ENCODE results near the gene ASCL4. TPM values are rescaled to one million over a fixed set of nuclear protein-coding genes. Genes with fewer than 3 reads are reported as not detected.

The ASCL4 gene
- total RNA-seq, 1 donor from 2014 or later = not detected

- no peak for TF ChIP-seq CTCF (IDR thresholded peaks at IDR 0.05; ENCODE audit: unreplicated experiment)
- peaks cover 7% of the 10 kb centered on the region for H3K4me1 Mint-ChIP-seq (ENCODE audit: unreplicated experiment)
- no peak overlapping the region for H3K27ac Mint-ChIP-seq (ENCODE audit: unreplicated experiment)
Measured at GRCh38 chr12:107764626-107765025, 9.9 kb upstream of the ASCL4 start.

GRCh38 chr12:107765316-107765715, 9.2 kb upstream of the ASCL4 start:
- no peak overlapping the region for H3K27ac Mint-ChIP-seq (ENCODE audit: unreplicated experiment)
- peaks cover under 1% of the 10 kb centered on the region for H3K4me1 Mint-ChIP-seq (ENCODE audit: unreplicated experiment)
- DNase-seq (ENCODE audit: low spot score) = no peak
- no peak overlapping the region for H3K4me3 Mint-ChIP-seq (ENCODE audit: unreplicated experiment)
- TF ChIP-seq CTCF (IDR thresholded peaks at IDR 0.05; ENCODE audit: unreplicated experiment) = no peak
- no peaks in the 10 kb centered on the region for H3K27me3 Mint-ChIP-seq (ENCODE audit: unreplicated experiment)
- no peaks in the 10 kb centered on the region for H3K36me3 Mint-ChIP-seq (ENCODE audit: low read depth, unreplicated experiment)
- H3K9me3 Mint-ChIP-seq (ENCODE audit: unreplicated experiment) = no peaks in the 10 kb centered on the region

More at GRCh38 chr12:107764626-107765025, 9.9 kb upstream of the ASCL4 start:
- Mint-ChIP-seq H3K27me3 (ENCODE audit: unreplicated experiment) (no peaks in the 10 kb centered on the region), H3K36me3 (ENCODE audit: low read depth, unreplicated experiment) (no peaks in the 10 kb centered on the region), H3K4me3 (ENCODE audit: unreplicated experiment) (no peak overlapping the region), H3K9me3 (ENCODE audit: unreplicated experiment) (no peaks in the 10 kb centered on the region)
- DNase-seq (ENCODE audit: low spot score) = no peak

- no peak for TF ChIP-seq CTCF (IDR thresholded peaks at IDR 0.05; ENCODE audit: unreplicated experiment)
- H3K27me3 Mint-ChIP-seq (ENCODE audit: unreplicated experiment) = no peaks in the 10 kb centered on the region
- no peaks in the 10 kb centered on the region for H3K4me1 Mint-ChIP-seq (ENCODE audit: unreplicated experiment)
- no peak overlapping the region for H3K4me3 Mint-ChIP-seq (ENCODE audit: unreplicated experiment)
- no peak for DNase-seq (ENCODE audit: low spot score)
- no peaks in the 10 kb centered on the region for H3K9me3 Mint-ChIP-seq (ENCODE audit: unreplicated experiment)
- no peak overlapping the region for H3K27ac Mint-ChIP-seq (ENCODE audit: unreplicated experiment)
- no peaks in the 10 kb centered on the region for H3K36me3 Mint-ChIP-seq (ENCODE audit: low read depth, unreplicated experiment)
Measured at GRCh38 chr12:107767466-107767865, 7.0 kb upstream of the ASCL4 start.

DNA sequence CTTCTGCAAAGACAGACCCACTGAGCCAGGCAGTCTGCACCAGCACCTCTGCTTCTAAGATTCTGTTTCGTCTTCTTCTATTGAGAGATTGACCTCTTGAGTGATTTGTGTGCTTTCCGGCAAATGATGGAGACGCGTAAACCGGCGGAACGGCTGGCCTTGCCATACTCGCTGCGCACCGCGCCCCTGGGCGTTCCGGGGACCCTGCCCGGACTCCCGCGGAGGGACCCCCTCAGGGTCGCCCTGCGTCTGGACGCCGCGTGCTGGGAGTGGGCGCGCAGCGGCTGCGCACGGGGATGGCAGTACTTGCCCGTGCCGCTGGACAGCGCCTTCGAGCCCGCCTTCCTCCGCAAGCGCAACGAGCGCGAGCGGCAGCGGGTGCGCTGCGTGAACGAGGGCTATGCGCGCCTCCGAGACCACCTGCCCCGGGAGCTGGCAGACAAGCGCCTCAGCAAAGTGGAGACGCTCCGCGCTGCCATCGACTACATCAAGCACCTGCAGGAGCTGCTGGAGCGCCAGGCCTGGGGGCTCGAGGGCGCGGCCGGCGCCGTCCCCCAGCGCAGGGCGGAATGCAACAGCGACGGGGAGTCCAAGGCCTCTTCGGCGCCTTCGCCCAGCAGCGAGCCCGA, 703 bp downstream of the ASCL4 start:
- Mint-ChIP-seq H3K9me3 (ENCODE audit: unreplicated experiment) (no peaks in the 10 kb centered on the region), H3K4me1 (ENCODE audit: unreplicated experiment) (peaks cover 11% of the 10 kb centered on the region), H3K27me3 (ENCODE audit: unreplicated experiment) (peaks cover 10% of the 10 kb centered on the region), H3K27ac (ENCODE audit: unreplicated experiment) (no peak overlapping the region), H3K4me3 (ENCODE audit: unreplicated experiment) (no peak overlapping the region), H3K36me3 (ENCODE audit: low read depth, unreplicated experiment) (no peaks in the 10 kb centered on the region)
- no peak for TF ChIP-seq CTCF (IDR thresholded peaks at IDR 0.05; ENCODE audit: unreplicated experiment)
- peak; percentile 64 for DNase-seq (ENCODE audit: low spot score)

DNA sequence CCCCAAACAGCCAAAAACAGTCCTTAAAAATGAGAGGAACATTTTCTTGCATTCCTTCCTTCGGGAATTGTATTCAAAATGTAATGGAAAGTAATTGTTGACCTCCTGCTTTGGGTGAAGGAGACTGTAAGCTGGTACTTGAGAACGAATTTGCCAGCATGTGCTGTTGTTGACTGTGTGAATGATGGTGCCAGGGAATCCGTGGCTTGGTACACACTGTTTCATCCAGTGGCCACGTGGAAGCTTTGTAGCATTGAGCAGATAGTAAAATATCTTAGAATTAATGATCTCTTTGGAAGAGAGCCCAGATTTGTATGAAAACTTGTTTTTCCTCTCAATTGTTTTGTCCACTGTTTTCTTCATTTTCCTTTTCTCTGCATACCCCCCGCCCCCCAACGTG, 1.7 kb downstream of the ASCL4 start:
- no peak overlapping the region for H3K4me3 Mint-ChIP-seq (ENCODE audit: unreplicated experiment)
- peaks cover 11% of the 10 kb centered on the region for H3K4me1 Mint-ChIP-seq (ENCODE audit: unreplicated experiment)
- no peak overlapping the region for H3K27ac Mint-ChIP-seq (ENCODE audit: unreplicated experiment)
- TF ChIP-seq CTCF (IDR thresholded peaks at IDR 0.05; ENCODE audit: unreplicated experiment) = no peak
- no peaks in the 10 kb centered on the region for H3K36me3 Mint-ChIP-seq (ENCODE audit: low read depth, unreplicated experiment)
- H3K9me3 Mint-ChIP-seq (ENCODE audit: unreplicated experiment) = no peaks in the 10 kb centered on the region
- no peak for DNase-seq (ENCODE audit: low spot score)
- H3K27me3 Mint-ChIP-seq (ENCODE audit: unreplicated experiment) = peaks cover 12% of the 10 kb centered on the region

Data from endothelial cell (in vitro differentiated cells).